Stimulated activated CD8-positive, alpha-beta memory T cell treated with anti-CD3 and anti-CD28 coated beads, Interleukin-4, amount 100 ng/mL, for 24 hours (primary cell): ENCODE results near the gene CNN2.
"Not testable (repeated sequence)": the region's sequence is repeated elsewhere in the genome, so short reads cannot be mapped to it uniquely, and the experiment has no call there.

Experiments
- DNase-seq: peaks from one replicate; pipeline ENCODE4 v3.0.0-alpha.2; 2020; ENCODE audit warnings: low read depth

Gene CNN2

DNA sequence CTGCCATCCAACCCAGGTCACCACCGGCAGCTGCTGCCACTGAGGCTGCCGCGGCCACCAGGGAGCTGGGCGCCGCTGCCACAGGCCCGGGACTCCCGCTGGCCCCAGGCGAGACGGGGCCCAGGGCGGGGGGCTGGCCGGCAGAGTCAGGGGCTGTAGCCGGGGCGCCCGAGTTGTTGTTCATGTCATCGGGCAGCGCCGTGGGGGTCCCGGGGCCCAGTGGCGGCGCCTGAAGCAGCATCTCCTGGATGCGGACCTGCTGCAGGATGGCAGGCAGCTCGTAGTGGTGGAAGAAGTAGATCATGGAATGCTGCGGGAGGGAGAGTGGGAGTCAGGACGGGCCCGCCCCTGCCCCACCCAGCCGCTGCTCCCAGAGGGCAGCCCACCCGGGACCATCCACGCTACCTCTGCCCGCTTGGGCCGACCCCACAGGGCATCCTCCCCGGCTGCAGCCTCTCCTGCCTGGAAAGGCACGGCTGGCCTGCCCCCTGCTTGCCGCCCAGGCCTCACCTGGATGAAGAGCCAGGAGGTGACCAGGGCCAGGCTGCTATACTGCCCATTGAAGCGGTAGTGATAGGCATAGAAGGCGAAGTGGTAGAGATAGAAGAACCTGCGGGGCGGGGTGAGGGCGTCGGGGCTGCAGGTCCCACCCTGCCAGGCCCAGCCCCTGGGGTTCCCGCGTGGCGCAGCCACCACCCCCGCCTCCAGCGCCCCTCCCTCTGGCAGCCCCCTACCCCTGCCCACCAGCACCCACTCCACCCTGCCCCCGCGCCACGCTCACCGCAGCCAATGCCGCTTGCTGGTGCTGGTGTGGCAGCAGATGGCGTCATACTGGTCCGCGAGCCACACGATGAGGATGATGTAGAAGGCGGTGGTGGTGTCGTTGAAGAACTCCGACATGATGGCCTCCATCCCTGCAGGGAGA, 15.6 kb upstream of the CNN2 start:
- DNase-seq = no peak

DNA sequence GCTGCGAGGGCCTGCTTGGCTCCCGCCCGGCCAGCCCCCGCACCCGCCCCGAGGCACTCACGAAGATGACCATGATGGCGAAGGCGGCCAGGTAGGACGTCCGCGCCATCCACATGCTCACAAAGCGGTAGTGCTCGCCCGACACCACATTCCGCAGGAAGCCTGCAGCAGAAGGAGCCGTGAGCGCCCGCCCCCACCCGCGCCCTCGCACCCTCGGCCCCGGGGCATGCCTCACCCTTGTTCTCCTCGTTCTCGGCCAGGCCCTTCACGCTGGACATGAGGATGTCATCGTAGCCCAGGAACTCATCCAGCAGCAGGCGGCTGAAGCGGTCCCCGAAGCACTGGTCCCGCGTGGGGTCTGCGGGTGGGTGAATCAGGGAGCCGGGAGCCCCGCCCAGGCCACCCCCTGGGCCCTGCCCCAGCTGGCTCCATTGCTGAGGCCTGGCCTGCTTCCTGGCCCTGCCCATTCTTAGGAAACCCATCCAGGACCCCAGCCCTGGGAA, 14.5 kb upstream of the CNN2 start:
- DNase-seq = no peak

DNA sequence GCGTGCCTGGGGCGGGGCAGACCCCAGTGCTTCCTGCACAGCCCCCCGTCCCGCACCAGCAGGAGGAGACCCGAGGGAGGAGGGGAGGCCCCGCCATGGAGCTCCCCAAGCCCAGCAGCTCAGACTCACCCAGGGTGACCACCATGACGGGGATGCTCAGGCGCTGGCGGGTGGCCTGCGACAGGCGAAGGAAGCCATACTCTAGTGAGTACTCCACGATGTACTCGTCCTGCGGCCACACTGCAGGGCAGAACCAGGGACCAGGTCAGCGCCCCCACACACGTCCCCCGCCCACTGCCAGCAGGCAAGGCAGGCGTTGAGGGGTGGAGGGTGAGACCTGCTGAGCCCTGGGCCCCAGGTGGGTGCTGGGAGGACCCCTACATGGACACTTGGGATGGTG, 14.1 kb upstream of the CNN2 start:
- DNase-seq = no peak

DNA sequence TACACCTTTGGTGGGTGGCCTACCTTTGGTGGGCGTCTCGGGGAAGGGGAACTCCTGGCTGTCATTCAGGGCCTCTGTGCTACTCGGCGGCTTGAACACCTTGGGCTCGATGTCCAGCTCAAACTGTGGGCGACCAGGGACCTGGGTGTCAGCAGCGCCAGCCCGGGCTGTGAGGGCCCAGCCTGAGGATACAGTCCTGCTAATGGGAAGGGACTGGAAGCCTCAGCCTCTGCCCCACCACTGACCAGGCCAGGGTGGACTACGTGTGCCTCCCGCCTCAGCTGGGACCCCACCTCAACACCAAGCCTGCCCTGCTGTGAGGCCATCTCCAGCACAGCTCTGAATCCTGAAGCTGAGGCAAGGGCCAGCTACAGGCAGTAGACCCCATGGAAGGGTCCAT, 13.2 kb upstream of the CNN2 start:
- DNase-seq = no peak

DNA sequence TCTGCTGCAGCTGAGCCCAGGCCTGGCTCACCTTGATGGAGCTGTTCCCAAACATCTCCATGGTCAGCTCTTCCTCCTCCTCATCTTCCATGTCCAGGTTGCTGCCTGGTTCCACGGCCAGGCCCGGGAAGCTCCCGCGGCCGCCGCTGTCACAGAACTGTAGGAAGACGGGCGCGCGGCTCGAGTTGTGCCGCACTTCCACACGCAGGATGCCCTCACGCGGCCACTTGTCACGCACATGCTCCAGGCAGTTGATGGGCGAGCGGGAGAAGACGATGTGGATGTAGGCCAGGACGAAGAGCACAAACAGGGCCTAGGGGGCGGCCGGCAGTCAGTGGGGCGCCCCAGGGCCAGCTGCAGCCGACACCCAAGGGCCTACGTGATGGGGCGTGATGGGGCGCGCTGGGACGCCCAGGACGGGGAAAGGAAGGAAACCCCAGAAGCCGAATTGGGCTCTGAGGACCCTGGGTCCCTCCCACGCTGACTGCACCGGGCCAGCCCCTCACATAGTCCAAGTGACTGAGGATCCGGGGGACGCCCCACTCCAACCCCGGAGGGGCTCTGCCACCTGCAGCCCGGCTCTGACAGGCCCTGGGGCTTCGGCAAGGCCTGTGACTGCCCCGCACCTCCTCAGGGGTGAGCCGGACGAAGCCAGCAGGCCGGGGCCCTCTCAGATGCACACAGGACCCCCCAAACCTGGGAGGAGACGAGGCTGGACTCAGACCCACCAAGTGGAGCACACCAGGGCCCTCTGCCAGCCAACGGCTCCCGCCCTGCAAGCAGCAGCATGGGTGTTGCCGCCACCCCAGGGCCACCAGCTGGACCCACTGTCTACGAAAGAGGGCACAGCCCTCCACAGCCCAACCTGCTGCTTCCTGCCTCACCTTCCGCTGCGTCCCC, 12.0 kb upstream of the CNN2 start:
- no peak for DNase-seq

DNA sequence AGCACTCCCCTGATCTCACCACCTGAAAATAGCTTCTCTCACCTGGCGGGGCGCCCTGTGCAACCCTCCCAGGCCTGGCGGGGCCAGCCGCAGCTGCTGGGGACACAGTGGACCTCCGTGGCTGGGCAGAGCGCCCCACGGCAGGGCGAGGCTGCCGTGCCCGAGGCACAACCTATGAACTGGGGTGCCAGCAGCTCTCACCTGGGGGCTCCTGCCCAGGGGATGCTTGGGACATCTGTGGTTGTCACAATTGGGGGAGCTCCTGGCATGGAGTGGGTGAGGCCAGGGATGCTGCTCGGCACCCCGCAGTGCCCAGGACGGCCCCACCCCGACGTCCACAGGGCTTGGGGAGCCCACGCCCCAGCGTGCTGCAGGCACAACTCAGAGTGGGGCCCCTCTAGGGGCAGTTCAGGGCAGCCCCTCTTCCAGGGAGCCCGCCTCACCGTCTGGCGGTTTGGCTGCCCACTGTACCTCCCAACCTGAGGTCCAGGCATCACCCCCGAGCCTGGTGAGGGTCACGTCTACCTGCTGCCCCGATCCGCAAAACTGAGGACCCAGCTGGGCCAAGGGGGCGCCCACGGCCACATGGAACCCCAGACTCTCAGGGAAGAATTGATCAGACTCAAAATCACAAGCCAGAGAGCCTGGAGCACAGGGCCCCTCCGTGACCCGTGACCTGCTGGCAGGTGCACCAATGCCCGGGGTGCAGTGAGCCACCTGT, 11.2 kb upstream of the CNN2 start:
- DNase-seq = no peak

DNA sequence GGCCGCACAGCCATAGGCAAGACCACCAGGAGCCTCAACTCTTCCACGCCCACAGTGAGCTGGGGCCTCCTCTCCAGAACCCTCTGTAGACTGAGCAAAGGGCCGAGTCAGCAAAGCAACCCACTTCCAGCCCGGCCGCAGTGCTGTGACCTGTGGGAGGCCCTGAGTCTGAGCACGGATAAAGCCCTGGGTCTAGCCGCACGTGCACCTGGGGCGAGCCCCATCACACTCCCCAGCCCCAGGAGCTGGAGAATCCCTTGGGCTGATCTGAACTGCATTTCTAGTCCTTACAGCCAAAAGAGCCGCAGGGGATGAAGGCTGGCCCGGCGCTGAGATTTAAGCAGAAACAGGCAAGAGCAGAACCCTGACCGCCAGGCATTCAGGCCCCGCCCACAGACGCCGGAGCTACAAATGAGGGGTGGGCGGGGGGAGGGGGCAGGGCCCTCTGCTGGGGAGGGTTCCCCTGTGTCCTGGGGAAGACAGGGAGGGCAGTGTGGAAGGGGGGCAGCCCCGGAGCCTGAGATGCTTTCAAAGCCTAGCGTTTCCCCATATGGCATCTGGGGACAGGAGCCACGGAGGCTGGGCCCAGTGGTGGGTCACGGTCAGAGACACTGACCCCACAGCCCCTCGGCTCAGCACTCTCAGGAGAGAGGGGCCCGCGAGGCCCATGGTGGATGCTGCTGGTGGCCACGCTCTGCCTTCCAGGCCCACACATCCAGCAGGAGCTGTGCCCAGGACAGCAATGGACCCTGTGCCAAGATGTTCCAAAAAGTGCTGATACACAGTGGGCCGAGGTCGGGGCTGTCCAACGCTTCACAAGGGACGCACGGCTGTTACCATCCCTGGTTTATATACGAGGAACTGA, 10.4 kb upstream of the CNN2 start:
- no peak for DNase-seq

DNA sequence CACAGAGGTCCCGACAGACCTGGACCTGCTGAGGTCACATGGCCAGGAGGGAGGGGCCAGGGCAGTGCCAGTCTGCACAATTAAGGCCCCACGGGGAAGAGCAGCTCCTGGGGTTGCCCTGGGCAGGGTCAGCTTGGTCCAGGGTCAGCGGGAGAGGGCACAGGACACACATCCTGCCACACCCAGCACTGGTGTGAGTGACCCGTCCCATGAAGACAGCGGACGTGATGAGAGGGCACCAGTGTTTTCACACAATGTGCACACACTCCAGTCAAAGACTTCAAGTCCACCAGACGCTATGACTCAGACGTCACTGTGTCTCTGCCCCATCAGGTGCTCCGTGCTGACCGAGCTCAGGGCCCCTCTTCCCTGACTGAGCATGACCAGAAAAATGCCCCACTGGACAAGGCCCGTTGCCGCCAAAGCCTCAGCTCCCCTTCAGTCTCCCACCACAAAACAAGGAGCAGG, 9.7 kb upstream of the CNN2 start:
- no peak for DNase-seq

DNA sequence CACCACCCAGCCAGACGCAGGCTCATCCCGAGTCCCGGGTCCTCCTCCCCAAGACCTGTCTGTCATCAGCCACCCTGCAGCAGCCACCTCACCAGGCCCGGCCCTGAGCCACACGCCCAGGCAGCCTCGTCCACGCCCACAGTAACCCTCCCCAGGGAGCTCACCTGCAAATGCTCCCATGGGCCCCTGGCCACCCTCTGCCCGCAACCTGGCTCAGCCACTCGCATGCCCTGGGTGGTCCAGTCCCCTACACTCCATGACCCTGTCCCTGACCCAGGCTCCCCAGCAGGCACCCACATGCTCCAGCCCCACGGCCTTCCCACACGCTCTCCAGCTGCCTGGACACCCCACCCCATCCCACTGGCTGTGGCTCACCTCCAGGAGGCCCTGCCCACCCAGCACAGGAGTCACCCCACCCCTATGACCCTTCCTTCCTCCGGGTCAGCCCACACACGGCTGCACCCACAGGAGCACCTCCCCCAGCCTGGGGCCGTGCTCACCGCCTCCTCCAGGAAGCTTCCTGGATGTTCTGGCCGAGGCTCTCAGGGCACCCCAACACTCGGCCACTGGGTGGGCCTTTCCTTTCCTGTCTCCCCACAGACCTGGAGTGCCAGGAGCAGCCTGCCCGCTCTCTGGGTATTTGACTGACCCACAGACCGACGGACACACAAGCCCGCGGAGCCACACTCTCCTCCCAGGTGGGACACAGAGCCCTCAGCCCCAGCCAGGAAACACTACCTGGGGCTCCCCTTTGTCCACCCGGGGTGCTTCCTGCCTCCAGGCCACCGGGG, 9.1 kb upstream of the CNN2 start:
- no peak for DNase-seq

DNA sequence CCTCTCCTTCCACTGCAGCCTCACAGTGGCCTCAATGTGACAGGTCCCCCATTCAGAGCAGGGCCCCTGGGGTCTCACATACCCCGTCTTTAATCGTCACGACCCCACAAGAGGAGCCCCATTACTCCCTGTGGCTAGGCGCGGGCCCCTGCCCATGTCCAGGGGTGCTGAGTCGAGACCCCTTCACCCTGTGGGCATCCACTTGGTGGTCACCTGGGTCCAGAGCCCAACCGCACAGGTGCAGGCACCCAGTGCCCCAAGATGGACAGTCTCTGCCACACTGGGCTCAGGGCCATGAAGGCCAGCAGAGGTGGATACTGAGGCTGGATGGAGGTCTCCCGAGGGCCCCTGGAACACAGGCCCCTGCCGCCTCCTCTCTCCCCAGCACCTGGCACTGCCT, 8.5 kb upstream of the CNN2 start:
- DNase-seq = no peak

DNA sequence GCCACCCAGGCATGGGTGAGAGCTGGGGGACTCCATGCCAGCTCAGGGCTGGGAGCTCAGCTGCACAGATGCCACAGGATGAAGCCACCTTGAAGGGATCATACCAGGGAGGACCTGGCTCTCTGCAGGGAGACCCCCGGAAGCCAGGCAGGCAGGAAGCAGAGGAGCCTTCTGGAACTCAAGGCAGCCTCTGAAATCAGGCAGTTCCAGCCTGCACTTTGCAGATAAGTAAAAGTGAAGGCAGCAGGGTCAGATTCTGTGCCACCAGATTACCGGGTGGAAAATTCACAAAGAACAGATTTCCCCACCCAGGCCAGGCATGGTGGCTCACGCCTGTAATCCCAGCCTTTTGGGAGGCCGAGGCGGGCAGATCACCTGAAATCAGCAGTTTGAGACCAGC, 8.0 kb upstream of the CNN2 start:
- DNase-seq = no peak

DNA sequence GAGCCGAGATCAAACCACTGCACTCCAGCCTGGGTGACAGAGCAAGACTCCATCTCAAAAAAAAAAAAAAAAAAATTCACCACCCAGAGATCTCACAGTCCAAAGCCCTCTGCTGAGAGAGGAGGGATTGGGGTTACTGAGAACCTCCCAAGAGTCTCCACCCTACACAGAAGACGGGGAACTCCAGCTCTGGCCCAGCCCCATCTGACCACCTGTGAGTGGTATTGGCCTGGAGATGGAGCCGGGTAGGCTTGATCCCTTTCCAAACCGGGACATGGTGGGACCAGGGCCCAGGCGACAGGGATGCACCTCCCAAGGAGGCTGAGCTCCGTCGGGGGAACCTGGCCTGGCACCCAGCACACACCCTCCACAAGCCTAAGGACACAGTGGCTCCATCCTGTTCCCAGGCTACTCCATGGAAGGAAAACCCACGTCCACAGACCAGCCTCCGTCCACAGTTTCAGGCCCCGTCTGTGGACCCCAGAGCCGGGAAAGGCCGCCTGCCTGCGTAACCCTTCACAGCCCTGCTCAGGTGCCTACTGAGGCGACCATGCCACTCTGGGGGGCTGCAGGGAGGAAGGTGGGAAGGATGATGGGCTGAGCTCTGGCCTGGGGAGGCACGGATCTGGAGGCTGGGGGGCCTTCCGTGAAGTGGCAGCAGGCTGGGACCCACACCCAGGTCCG, 7.3 kb upstream of the CNN2 start:
- no peak for DNase-seq

DNA sequence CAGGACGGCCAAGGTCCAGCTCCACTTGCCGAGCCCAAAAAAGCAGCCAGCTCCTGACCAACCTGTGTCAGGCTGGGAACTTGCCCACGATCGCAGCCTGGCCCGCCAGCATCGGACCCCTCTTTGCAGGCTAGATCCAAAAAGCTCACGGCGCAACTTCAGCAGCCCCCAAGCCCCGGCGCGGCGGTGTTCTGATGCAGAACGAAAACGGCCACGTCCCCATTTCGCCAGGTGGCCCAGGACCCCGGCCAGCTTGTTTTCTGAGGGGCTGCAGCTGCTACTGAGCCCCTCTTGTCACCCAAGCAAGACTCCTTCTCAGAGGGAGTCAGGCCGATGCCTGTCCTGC, 6.8 kb upstream of the CNN2 start:
- DNase-seq = no peak

DNA sequence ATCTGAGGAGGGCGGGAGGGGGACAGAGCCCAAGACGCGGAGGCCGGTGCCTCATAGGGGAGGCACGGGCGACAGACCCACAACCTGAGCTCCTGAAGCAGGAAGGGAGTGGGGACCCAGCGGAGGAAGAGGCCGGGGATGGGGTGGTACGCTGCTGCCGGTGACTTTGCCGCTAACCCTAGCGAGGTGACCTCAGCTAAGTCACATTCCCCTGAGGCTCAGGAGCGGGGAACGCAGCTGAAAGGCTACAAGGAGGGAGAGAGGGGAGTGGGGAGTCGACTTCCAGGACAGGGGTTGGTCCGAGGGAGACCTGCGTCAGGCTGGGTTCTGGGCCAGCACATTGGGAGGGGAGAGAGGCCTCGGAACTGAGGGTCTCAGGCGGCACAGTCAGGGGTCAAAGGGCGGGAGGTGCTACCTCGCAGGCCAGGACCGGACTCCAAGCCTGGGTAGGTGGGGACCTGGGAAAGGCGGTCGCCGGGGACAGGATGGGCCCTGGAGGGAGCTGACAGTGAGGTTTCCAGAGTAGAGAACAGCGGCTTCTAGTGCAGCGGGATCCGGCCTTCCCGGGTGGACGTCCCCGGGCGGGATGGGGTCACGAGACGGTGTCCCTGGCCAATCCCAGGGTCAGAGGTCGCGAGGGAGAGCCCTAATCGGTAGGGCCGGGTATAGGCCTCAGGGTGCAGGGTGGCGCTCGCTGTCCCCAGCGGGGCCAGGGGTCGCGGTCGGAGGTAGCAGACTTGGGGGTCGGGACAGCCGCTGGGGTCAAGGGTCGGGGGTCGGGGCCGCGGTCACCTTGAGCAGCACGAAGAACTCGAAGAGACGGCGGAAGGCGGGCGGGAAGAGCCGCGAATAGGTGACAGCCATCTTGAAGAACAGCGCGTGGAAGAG, 6.2 kb upstream of the CNN2 start:
- DNase-seq = no peak

DNA sequence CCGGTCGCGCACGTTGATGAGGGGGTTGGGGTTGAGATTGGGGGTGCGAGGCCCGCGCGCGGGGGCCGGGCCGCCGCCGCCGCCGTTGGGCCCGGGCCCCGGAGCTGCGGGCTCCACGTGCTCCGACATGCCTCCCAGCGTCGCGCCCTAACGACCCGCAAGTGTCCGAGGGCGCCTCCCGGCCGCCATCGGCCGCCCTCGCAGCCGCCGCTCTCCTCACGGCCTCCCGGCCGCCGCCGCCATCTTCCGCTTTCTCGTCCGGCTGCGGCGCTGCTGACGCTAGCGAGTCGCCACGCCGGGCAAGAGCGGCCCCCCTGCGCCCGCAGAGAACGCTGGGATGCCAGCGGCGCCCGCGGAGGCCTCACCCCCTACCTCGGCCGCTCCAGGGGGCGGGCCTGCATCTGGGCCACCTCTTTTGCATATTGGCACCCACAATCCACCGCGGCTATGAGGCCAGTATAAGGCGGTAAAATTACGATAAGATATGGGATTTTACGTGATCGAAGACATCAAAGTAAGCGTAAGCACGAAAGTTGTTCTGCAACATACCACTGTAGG, 5.5 kb upstream of the CNN2 start, which contains the start of gene TMEM259:
TMEM259 (minus strand) TSS at position 256 of the 558 bp plus-strand sequence; CDS start at position 129, 127 bp downstream.
- peak; percentile 94 for DNase-seq

DNA sequence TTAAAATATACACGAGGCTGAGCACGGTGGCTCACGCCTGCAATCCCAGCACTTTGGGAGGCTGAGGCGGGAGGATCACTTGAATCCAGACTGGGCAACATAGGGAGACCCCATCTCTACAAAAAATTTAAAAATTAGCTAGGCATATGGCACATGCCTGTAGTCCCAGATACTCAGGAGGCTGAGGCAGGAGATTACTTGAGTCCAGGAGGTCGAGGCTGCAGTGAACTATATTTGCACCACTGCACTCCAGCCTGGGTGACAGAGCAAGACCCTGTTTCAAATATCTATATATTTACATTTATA, 2.6 kb upstream of the CNN2 start:
- not testable (repeated sequence) for DNase-seq

DNA sequence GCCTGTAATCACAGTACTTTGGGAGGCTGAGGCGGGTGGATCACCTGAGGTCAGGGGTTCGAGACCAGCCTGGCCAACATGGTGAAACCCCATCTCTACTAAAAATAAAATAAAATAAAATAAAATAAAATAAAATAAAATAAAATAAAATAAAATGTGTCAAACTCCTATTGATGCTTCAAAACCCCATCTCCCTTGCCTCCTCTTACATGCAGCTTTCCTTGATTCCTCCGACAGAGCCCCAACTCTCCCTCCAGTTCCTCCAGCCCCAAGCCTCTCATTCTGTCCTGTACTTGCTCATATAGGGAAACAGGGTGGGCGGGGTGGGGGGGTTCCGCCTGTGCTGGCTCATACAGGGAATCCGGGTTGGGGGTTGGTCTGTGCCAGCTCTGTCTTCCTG, 1.3 kb upstream of the CNN2 start:
- not testable (repeated sequence) for DNase-seq
